CD4-positive, alpha-beta T cell treated with Interleukin-10 for 1 hour (primary cell): ENCODE results near the gene OR3A3.
"Not testable (repeated sequence)": the region's sequence is repeated elsewhere in the genome, so short reads cannot be mapped to it uniquely, and the experiment has no call there.

Source experiments
- DNase-seq: peaks from one replicate; pipeline ENCODE4 v3.0.0-alpha.2; 2020

OR3A3 gene

DNA sequence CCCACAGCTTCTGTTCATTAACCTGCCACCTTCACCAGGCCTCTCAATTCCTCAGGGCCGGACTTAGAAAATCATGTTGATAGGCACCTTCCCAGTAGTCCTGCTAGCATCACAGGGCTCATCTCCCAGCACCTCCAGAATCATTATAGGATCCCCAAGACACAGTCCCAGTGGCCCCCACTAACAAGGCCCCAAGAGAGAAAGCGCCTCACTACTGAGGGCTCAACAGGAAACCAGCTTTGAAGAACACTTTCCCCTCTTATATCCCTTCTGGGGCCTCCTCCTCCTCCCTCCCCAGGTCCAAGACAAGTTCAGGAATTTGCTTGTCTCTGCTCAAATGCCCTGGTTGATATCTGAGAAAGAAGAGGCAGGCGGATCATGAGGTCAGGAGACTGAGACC, at the start of gene OR3A3:
OR3A3 (plus strand) TSS at position 301 of the 400 bp plus-strand sequence.
- DNase-seq: no peak

DNA sequence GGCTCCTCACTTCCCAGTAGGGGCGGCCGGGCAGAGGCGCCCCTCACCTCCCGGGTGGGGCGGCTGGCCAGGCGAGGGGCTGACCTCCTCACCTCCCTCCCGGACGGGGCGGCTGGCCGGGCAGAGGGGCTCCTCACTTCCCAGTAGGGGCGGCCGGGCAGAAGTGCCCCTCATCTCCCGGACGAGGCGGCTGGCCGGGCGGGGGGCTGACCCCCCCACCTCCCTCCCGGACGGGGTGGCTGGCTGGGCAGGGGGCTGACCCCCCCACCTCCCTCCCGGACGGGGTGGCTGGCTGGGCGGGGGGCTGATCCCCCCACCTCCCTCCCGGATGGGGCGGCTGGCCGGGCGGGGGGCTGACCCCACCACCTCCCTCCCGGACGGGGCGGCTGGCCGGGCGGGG, 40.0 kb upstream of the OR3A3 start:
- DNase-seq: not testable (repeated sequence)

GRCh38 chr17:3378321-3378720, 32.8 kb upstream of the OR3A3 start:
- no peak for DNase-seq

- DNase-seq: no peak
These were observed 29.2 kb upstream of the OR3A3 start for GRCh38 chr17:3381957-3382356.

DNA sequence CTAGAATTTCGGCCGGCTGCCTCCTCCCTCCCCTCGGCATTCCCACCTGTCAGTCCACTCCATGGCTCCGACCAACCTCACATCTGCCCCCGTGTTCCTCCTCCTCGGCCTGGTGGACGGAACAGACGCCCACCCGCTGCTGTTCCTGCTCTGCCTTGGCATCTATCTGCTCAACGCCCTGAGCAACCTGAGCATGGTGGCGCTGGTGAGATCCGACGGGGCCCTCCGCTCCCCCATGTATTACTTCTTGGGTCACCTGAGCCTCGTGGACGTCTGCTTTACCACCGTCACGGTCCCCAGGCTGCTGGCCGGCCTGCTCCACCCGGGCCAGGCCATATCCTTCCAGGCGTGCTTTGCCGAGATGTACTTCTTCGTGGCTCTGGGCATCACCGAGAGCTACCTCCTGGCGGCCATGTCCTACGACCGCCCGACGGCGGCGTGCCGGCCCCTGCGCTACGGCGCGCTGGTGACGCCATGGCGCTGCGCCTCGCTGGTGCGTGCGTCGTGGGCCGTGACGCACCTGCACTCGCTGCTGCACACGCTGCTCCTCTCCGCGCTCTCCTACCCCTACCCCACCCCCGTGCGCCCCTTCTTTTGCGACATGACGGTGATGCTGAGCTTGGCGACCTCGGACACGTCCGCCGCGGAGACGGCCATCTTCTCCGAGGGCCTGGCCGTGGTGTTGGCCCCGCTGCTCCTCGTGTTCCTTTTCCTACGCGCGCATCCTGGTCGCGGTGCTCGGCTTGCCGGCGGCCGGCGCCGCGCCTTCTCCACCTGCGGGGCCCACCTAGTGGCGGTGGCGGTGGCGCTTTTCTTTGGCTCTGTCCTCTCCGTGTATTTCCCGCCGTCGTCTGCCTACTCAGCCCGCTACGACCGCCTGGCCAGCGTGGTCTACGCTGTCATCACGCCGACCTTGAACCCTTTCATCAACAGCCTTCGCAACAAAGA, 25.0 kb upstream of the OR3A3 start, which contains the start of gene OR3A2:
OR3A2 (minus strand) TSS at position 440 of the 948 bp plus-strand sequence.
- DNase-seq: peak; percentile 27

DNA sequence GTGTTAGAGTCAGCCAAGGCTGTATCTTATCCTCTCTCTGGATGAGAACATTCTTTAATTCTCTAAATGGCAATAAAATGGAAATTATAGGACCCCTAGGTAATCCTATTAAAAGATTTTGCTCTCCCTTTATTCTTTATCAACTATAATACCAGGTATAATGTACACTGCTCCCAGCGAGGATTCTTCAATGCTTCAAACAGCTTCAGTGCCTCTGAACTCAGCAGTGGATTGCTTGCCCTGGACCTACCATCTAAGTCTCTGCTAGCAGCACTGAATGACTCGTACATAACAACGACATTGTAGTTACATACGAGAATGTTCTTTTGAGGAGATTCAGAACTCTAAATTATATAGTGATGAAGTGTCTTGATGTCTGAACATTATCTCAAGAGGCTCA, 21.4 kb upstream of the OR3A3 start:
- DNase-seq: no peak

DNA sequence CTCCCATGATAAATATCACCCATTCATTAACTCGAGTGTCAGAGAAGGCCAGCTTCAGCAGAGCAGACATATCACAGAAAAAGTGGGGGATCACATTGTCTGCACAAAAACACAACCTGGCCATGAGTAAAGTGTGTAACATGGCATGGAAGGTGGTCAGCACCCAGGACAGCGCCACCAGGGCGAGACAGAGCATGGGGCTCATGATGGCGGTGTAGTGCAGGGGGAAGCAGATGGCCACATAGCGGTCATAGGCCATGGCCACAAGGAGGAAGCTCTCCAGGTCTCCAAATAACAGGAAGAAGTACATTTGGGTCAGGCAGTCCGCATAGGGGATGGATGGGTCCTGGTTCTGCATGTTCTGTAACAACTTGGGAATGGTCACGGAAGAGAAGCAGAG, 13.4 kb upstream of the OR3A3 start:
- DNase-seq: not testable (repeated sequence)

DNA sequence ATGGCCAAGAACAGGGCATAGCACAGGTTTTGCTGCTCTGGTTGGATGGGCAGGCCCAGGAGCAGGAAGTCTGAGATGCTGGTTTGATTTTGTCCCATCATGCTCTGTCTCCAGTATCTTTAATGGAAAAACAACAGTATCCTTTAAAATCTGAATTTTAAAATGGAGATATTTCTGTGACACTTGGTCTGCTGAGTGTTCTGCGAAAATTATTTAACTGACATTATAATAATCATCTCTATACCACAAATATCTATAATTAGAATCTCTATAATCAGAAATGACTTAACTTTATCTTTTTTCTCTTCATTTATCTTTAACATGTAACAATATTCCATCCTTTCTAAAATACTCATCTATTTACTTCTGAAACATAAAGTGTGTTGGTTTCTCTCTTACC, 12.9 kb upstream of the OR3A3 start, which contains the start of gene OR1E1:
OR1E1 (minus strand) TSS at position 101 of the 400 bp plus-strand sequence; CDS start at position 101, 0 bp downstream.
- DNase-seq: no peak

GRCh38 chr17:3400055-3400454, 11.1 kb upstream of the OR3A3 start:
- DNase-seq: no peak

GRCh38 chr17:3401786-3402185, 9.4 kb upstream of the OR3A3 start:
- DNase-seq: no peak

- not testable (repeated sequence) for DNase-seq
These were observed 7.3 kb upstream of the OR3A3 start for GRCh38 chr17:3403856-3404255.

DNA sequence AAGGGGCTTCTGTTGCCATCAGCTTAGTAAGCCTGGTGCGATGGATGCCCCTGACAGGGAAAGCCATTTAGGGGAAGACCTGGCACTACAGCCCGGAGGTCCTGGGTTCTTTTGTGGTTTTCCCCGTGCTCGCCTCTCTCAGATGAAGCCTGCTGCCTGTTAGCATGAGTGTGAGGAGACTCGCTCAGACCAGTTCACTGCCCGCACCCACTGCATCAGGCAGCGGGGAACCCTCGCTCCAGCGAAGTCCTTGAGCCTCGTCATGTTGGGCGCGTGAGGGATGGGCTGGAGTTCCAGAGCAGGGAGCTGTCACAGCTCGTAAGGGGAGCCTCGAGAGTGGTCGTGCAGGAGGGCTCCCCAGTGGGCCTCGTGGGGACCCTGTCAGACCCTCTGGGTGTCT, 1.0 kb downstream of the OR3A3 start:
- DNase-seq: not testable (repeated sequence)

GRCh38 chr17:3415610-3416009, 4.4 kb downstream of the OR3A3 start:
- no peak for DNase-seq

DNA sequence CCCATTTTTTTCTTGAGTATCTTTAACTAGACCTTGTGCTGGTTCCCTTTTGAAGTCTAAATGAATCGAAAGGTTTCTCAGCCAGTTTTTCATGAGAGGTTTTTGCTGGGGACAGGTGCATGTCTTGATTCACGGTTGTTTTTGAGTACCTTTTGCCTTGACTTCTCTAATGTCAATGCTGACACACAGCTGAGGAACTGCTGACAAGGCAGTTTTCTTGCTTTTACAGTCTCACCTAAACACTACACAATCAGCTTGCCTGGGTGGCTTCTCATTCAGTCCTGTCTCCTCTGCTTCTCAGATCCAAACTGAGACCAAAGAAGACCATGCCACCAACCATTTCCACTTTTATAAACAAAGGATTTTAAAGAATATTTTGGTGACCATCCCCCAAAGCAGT, 7.1 kb downstream of the OR3A3 start:
- no peak for DNase-seq

GRCh38 chr17:3433215-3433614, 22.0 kb downstream of the OR3A3 start:
- DNase-seq: peak; percentile 11

GRCh38 chr17:3433741-3434140, 22.6 kb downstream of the OR3A3 start, which contains the start of gene OR1E2:
OR1E2 (minus strand) TSS chr17:3433841; CDS start chr17:3433841, 0 bp downstream.
- no peak for DNase-seq

- DNase-seq: no peak
These were observed 27.2 kb downstream of the OR3A3 start for GRCh38 chr17:3438368-3438767.

GRCh38 chr17:3440451-3440850, 29.3 kb downstream of the OR3A3 start:
- DNase-seq: no peak

GRCh38 chr17:3447625-3448024, 36.5 kb downstream of the OR3A3 start:
- DNase-seq: peak; percentile 8

- no peak for DNase-seq
These were observed 37.0 kb downstream of the OR3A3 start for GRCh38 chr17:3448059-3448665.

GRCh38 chr17:3466355-3466754, 55.2 kb downstream of the OR3A3 start:
- DNase-seq: not testable (repeated sequence)

- DNase-seq: no peak
These were observed 58.4 kb downstream of the OR3A3 start for GRCh38 chr17:3469529-3469928.

GRCh38 chr17:3471599-3471998, 60.4 kb downstream of the OR3A3 start, which contains the start of gene SPATA22:
SPATA22 (minus strand) TSS chr17:3471819; CDS start chr17:3469325, 2,494 bp downstream.
- no peak for DNase-seq

DNA sequence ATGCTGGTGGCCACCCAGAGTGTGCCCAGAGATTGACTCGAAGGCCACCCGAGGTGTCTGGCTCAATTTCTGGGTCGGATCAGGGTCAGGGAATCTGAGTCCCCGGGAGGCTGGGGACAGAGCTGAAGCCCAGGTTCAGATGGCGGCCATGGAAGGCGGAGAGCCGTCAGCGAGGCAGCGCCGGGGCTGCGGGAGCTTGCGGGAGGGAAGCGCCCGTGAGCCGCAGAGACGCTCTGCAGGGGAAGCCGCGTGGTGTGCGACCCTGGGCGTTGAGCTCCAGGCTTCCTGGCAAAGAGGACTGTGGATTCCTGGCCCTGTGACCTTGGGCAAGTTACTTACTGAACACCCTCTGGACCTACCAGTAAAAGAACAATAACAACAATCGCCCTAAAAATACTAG, 61.0 kb downstream of the OR3A3 start:
- no peak for DNase-seq
